Heart left ventricle (tissue), 13 donors: ENCODE data around the gene KRT2.

ENCODE experiments used
- POLR2A ChIP-seq, 2 donors: fragments of 450-650 bp; IDR thresholded peaks; one replicate each; pipeline ENCODE4 v1.6.1; 2017; ENCODE audit warnings: antibody characterized with exemption in 2 of 2, mild to moderate bottlenecking in 2 of 2, moderate library complexity in 2 of 2
- TF ChIP-seq, protein P1 (sequence below), 12 donors: fragments of 200-600 bp; sonication (generic) in 4 of 12; IDR thresholded peaks; one replicate each; pipeline versions ENCODE4 v1.5.0 to v1.8.0; 2018 to 2022; ENCODE audit warnings: antibody characterized with exemption in 12 of 12, mild to moderate bottlenecking in 5 of 12
- donor health status: ischemic (EF 13 %, LVEDD 7.1; RV severe dilation, severe dysfunction).
- donor health status: DM: no; HTN: yes; CAD: no.
- donor health status: DM: no; HTN: no; CAD: no.
- donor health status: ischemic (EF 25% LVEDD 6.9; RV normal size, moderate dysfunction).
- donor health status: ischemic (EF 25% LVEDD 5.7; RV mildly dilated, moderate dysfunction).
- donor health status: ischemic (EF 35%, LVEDD 5.7; RV mildly dilated, moderate dysfunction).
- donor health status: nonischemic (EF 11% LVEDD 7.7; RV severe dilation, severe dysfunction).
- donor health status: DM: yes; HTN: yes; CAD: no.
- donor health status: PGD.
- donor health status: ischemic (EF 29% LVEDD 5.4; RV normal size, mild dysfunction).
- donor health status: nonischemic (EF 23%, LVEDD 6.1; RV moderate dilation, normal function).

GRCh38 chr12:52607314-52607713 is 44.7 kb downstream of the KRT2 start:
- TF ChIP-seq, protein P1, sequence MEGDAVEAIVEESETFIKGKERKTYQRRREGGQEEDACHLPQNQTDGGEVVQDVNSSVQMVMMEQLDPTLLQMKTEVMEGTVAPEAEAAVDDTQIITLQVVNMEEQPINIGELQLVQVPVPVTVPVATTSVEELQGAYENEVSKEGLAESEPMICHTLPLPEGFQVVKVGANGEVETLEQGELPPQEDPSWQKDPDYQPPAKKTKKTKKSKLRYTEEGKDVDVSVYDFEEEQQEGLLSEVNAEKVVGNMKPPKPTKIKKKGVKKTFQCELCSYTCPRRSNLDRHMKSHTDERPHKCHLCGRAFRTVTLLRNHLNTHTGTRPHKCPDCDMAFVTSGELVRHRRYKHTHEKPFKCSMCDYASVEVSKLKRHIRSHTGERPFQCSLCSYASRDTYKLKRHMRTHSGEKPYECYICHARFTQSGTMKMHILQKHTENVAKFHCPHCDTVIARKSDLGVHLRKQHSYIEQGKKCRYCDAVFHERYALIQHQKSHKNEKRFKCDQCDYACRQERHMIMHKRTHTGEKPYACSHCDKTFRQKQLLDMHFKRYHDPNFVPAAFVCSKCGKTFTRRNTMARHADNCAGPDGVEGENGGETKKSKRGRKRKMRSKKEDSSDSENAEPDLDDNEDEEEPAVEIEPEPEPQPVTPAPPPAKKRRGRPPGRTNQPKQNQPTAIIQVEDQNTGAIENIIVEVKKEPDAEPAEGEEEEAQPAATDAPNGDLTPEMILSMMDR (IDR thresholded peaks at IDR 0.05) = no peak
- TF ChIP-seq POLR2A (IDR thresholded peaks at IDR 0.05) = no peak
